GM18519 (cell line): ENCODE results near the gene FCHO2.

Experiments used
- ATAC-seq: cut with Tn5 transposase; IDR thresholded peaks from one replicate; pipeline ENCODE4 v1.9.1; 2021; ENCODE audit warnings: mild to moderate bottlenecking, moderate library complexity; ENCODE audit not compliant: unreplicated experiment, low FRiP score

The FCHO2 gene

DNA sequence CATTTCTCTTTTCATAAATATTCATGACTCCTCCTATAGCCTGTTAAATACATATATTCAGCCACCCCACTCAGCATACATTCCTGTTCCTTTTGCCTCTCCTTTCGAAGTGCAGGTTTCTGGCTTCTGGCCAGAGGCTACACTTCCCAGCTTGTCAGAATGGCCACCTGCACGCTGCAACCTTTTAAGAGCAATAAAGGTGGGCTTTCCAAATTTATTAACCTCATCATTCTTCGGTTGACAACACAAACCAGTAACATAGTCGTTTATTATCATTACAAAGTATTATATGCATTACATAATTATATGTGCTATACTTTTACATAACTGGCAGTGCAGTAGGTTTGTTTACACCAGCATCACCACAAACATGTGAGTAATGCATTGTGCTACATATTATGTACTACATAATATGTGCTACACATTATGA is 148.0 kb downstream of the FCHO2 start:
- no peak for ATAC-seq

DNA sequence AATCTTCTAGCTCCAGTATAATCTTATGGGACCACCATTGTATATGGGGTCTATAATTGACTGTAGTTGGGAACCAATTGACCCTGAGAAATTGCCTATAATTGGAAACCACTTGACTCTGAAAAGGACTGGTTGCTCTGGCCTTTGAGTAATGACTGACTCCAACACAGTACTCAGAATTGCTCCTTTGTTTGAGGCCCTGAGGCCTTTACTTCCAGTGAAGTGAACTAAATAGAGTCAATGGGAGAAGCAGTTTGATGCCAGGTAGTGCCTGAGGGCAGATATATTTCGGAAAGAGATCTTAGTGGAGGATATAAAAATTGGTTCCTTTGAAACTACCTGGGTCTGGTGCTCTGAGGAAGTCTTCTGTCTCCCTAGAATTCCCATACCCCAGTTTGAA is 148.5 kb downstream of the FCHO2 start:
- no peak for ATAC-seq

DNA sequence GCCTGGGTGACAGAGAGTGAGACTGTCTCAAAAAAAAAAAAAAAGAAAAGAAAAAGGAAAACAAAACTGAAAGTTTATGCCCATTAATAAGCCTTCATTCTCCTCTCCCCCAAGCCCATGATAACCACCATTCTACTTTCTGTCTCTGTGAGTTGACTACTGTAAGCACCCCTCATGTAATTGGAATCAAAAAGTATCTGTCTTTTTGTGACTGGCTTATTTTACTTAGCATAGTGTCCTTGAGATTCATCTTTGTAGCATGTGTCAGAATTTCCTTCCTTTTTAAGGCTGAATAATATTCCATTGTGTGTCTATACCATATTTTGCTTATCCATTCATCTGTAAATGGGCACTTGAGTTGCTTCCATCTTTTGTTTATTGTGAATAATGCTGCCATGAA is 150.5 kb downstream of the FCHO2 start:
- no peak for ATAC-seq

DNA sequence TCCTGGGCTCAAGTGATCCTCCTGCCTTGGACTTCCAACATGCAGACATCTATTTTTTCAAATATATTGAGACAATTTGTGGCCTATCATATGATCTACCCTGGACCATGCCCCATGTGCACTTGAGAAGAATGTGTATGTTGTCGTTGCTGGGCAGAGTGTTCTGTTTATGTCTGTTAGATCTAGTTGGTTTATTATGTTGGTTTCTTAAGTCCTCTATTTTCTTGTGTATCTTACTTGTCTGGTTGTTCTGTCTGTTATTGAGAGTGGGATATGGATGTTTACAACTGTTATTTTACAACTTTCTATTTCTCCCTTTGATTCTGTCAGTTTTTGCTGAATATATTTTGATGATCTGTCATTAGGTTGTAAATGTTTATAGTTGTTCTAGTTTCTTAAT is 154.3 kb downstream of the FCHO2 start:
- ATAC-seq, result no peak

DNA sequence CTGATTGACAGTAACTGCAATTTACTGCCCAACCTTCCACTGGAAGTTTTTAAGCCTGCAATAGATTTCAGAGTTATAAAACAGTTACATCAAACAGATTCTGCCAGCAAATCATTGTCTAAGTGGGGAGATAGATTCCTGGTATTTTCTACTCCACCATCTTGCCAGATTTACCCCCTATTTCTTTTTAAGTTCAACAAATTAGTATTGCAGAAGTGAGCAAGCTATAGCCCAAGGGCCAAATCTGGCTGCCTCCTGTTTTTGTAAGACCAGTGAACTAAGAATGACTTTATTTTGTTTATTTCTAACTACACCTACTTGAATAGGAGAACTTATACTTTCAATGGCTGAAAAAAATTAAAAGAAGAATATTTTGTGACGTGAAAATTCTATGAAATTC is 155.7 kb downstream of the FCHO2 start:
- no peak for ATAC-seq

DNA sequence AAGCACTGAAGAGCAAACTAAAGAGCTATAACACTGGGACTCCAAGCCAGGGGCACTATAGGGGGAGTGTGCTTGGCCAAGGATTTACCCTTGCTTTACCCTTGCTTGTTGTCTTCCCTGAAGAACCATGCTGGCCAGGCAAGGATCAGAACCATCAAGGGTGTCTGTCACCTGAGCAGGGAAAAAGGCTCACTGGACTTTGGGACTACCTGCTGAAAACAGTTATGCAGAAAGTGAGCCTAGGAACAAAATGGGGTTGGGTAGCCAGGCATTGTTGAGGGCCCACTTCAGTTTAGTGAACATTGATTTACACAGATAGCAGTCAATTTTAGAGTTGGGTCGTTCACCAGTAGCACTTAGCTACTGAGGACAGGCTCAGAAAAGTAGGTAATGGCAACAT is 156.5 kb downstream of the FCHO2 start:
- no peak for ATAC-seq

DNA sequence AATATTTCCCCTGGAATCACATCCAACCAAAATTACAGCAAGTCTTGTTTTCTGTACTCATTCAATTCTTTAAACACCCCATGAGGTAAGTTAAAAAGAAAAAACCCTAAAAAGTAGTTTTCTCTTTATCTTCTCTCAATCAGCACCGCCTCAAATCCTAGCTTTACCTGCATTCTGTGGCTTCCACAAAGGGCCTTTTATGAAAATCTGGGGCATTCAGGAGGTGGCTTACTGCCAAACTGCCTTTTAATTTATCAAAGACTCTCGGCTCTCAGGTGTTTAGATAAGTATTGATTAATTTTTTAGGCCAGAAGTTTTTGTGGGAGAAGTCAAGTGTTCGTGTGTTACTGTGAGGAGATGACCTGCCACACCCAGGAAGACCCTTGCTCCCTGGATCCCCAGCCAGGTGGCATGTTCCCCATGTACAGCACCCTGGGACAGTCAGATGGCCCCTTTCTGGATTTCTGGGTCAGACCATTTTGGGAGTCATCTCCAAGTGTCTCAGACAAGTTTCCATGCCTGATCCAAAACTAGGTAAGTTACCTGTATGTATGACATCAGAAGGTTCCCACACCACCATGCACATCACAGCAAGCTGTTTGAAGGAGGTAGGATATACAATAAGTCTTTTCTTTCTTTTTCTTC is 158.3 kb downstream of the FCHO2 start:
- ATAC-seq, result no peak

DNA sequence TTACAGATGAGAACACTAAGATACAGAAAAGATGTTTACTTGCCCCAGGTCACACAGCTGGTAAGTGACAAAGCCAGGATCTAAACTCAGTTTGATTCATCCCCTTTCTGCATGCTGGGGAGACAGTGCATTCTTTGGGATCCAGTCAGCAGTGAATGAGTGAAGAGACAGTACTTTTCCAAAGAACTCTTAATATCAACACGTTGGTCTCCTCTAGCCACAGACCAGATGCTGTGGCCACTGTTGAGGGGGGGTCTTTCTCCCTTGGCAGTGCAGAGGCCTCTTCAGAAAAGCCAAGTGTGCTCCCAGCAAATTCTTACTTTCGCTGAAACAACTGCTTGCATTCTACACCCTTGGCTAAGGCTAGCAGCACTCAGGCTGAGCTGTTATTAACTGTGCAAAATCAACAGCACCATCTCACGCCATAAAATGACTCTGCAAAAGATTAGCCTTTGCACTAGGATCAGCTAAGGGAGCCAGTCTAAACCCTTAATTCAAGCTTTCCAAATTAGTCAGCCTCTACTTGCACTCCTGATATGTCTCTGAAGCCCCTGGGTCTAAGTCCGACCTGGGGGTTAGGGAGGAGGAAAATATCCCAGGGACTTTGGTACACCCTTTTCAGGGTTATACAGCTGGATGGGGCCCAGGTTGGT is 159.7 kb downstream of the FCHO2 start:
- no peak for ATAC-seq

DNA sequence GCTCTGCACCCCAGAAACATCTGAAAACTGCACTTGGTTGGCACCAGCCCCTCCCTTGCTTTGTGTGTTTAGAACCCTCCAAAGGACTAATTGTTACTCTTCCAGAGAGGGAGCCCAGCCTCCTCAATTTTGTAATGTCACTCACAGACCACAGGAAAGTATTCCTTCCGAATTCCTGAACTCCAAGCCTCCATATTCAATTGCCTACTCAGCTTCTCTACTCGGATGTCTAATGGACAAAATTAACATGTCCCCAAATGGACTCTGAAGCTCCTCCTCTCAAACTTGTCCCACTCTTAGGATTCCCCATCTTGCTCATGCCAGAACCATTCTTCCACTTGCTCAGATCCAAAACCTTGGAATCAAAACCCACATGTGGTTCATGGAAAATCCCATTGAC is 160.7 kb downstream of the FCHO2 start:
- ATAC-seq, result no peak

DNA sequence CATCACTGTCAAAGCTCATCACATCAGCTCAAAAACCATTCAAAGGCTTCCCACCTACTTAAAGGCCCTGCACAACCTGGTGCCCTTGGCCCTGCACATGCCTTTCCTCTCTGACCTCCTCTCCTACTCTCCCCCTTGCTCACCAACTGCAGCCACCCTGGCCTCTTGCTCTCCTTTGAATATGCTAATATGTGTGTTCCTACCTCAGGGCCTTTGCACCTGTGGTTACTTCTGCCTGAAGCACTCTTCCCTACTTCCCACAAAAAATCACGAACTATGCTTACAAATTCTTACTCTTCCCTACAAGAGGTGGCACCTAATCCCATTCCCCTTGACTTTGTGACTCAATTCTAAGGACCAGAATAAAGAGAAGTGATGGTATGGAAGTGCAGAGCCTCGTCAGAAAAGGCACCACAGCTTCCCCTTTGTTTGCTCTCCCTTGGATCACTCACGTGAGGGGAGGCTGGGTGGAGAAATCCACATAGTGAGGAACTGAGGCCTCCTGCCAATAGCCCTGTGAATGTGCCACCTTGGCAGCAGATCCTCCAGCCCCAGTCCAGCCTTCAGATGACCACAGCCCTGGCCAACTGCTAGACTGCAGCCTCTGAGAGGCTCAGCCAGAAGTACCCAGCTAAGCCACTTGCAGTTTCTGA is 161.4 kb downstream of the FCHO2 start:
- no peak for ATAC-seq

DNA sequence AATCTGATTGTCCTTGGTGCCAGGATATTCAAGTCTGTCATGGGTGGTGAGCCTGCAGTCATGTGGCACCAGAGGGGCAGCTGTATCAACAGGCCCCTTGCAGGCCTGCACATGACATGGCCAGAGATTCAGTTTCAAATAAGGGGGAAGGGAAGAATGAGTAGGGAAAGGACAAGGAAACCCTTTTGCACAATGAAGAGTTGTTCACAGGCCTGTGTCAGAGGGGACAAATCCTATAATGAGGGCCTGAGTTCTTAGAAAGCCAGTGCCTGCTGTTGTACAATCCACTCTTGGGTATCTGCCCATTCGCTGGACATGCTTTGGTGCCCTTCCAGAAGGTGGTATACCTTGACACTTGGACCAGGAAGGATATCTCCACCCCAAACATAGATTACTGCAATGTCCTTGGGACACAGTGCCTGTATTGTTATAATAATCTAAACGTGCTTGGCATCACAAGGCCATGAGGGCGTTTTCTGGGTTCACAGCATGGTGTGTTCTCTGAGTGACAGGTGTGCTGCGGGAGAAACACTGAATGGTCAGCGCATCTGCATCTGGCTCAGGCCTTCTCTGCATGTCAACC is 162.6 kb downstream of the FCHO2 start:
- ATAC-seq, result no peak

DNA sequence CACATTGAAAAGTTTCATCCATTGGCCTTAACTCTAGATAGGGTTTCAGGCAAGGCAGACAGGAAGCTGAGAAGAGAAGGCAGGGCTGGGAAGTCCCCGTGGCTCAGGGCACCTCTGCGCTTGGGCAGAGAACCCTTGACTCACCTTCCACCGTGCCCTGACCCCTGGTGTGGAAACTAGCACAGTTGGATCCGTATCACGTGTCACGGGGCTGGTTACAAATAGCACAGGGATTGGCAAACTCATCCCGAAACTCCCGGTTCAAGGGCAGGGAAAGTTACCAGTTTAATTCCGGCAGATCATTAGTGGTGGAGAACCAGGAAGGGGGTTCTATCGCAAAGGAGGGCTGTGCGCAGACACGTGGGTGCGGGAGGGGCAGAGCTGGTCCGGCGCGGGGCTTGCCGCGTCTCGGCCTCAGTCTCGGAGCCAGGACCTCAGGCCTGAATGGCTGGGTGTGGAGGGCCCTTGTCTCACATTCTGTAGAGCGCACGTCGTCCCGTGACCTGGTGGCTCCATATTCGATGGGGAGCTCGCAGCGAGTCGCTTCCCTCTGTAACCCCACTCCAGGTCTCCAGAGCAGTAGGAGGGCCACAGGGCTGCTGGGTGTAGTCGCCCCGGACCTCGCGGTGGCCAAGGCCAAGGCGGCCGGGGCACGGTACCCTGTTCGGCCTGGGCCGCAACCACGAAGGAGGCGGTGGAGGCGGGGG is 163.8 kb downstream of the FCHO2 start:
- ATAC-seq, result no peak

DNA sequence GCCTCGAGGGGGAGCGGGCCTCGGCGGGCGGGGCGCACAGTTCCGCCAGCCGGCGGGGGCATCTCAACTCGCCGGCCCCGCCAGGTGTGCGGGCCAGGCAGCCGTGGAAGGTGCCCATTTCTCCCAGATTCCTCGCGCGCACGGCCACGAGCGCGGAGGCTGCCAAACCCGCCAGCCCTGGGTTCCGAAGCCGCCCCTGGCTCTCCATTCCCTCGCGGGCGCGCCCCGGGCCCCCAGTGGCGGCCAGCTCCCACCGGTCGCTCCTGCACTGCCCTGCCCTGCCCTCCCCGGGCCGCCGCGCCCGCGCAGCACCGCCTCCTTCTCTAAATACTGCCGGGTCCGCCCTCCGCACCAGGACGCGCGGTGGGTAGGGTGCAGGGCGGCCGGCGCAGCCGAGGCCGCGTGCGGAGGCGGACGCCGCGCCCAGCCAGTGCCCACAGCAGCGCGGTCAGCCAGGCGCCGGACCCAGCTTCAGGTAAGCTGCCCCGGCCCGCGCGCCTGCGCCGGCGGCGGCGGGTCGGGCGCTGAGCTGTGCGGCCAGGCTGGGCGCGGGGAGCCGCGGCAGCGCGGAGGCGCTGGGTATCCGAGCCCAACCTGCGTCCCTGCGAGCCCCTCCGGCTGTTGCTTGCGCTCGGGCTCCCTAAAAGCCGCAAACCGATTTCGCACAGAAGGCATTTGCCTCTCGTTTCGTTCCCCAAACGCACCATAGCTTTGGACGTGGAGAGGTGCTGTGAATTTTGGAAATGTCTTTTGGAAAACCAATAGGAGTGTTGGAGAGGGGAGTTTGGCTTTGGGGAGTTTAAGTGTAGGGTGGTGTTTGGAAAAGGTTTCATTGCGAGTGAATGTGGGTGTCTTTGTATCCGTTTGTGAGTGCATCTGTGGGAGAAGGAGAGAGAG is 164.6 kb downstream of the FCHO2 start, which contains the start of gene TMEM171:
Gene TMEM171, plus strand, starts transcription at position 354 of the 897 bp plus-strand sequence. CDS start 2,799 bp downstream, outside the sequence.
- no peak for ATAC-seq

DNA sequence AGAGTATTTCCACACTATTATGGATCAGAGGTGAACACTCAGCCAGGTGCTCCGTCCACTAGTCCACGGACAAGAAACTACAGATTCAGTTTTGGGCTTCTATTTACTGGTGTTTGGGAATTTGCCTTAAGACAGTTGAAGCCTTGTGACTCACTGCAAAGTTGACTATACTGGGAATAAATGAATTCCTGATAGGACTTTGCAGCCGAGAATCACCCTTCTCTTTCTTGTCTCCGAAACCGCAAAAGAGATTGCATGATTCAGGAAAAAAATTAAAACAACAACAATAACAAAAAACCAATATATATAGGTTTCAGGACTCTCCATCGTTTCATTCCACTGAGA is 165.2 kb downstream of the FCHO2 start:
- ATAC-seq, result no peak

DNA sequence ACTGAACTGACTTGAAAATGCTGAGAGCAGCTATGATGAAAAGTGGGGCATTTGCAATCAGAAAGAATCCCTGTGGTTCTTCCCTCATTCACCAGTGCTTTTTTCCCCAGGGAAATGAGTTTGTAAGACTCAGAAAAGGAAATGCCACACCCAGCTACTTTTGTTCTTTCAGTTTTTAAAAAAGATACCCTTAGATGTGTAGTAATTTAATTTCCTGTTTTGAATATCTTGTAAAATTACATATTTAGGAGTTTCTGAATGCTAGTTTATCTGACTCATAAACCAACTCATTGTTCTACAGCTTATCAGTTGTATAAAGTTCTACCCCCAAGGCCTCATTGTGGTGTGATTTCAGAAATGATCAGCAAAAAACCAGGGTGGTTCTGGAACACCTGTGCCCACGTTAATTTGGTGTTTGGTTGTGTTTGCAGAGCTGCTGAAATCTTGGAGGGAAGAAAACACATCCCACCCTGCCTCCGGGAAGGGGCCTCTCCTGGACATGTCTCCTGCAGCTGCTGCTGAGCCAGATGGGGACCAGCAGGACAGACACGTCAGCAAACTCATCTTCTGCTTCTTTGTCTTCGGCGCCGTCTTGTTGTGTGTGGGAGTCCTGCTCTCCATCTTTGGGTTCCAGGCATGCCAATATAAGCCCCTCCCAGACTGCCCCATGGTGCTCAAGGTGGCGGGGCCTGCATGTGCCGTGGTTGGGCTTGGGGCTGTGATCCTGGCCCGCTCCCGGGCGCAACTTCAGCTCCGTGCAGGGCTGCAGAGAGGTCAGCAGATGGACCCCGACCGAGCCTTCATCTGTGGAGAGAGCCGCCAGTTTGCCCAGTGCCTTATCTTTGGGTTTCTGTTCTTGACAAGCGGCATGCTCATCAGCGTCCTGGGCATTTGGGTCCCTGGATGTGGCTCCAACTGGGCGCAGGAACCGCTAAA is 167.3 kb downstream of the FCHO2 start:
- ATAC-seq, result no peak

DNA sequence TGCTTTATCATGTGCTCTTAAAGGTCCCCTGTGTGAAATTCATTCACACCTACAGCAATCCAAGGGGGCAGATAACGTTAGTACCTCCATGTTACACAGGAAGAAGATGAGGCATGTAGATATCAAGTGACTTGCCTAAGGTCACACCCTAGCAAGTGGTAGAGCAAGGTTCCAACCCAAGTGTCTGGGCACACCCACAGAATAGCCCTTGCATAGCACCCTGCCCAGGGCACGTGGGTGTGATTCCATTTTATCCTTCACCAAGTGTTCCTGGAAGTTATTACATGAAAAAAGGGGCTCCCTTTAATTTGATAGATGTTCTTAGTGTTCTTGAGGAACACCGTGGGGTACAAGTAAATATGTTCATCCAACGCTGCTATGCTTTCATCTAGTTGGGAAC is 169.4 kb downstream of the FCHO2 start:
- ATAC-seq, result no peak

DNA sequence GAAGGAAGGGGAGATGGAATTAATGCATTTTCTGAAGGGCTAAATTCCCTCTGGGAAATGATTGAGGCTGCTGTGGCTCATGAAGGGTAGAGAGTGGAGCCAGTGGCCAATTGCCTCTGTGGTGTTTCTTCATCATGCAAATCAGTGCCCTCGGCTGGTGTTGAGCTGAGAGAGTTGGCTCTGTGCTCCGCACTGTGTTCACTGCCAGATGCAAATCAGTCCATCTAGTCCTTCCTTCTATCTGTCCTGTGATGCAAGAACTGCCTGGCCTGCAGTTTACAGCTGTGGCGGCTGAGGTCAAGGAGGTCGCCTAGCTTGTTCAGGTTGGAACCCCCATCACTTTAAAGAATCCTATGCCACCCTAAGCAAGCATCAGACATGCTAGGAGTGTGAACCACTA is 170.5 kb downstream of the FCHO2 start:
- ATAC-seq, result no peak

DNA sequence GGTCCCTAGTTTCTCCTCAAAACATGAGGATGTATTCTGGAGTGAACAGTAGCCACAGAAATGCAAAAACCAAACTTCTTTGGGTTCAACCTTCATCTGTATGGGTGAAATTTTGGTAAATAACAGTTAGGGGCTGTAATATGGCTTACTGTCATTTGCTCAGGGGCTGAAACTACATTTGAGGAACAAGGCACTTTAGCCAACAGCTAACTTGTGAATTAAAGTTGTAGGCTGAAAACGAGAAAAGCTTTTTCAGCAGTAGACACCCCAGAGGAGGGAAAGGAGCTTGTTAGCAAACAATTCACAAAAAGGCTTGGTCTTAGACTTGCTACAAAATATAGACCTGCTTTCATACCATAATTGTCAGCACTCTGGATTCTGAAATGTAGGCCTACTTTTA is 171.1 kb downstream of the FCHO2 start:
- ATAC-seq, result no peak

DNA sequence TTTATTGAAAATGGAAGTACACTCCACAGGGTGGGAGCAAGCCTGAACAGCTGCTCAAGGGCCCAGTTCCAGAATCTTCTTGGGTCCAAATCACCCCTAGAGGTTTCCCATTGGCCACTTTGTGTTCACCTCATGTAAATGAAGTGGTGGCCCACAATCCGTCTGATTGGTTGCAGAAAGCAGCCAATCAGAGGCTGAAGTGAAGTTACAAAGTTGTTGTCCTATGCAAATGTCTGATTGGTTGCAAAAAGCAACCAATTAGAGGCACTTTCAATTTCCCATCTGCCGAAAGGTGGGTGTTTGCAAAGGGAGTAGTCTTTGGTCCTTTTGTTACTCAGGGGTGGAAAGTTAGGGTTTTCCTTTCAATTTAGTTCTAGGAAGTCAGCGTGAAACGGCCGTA is 173.3 kb downstream of the FCHO2 start:
- ATAC-seq, result no peak
